GM12872 (cell line): Measurements from ENCODE around the gene TRIP13.

ENCODE experiments used
- CTCF ChIP-seq: IDR thresholded peaks from 3 replicates; pipeline ENCODE4 v1.5.1; 2011; ENCODE audit warnings: low read depth, mild to moderate bottlenecking, low read length, moderate library complexity; ENCODE audit not compliant: insufficient read depth

The TRIP13 gene

GRCh38 chr5:893711-894110, 1.0 kb downstream of the TRIP13 start:
- no peak for TF ChIP-seq CTCF

GRCh38 chr5:900781-901180, 8.1 kb downstream of the TRIP13 start:
- no peak for TF ChIP-seq CTCF

- no peak for TF ChIP-seq CTCF
Observed at GRCh38 chr5:902129-902916, 9.6 kb downstream of the TRIP13 start.

- no peak for TF ChIP-seq CTCF
Observed at GRCh38 chr5:903756-904096, 11.0 kb downstream of the TRIP13 start.

- no peak for TF ChIP-seq CTCF
Observed at GRCh38 chr5:905139-905642, 12.5 kb downstream of the TRIP13 start.

- TF ChIP-seq CTCF, result no peak
Observed at GRCh38 chr5:907366-907910, 14.8 kb downstream of the TRIP13 start.

GRCh38 chr5:908172-908571, 15.5 kb downstream of the TRIP13 start:
- TF ChIP-seq CTCF, result no peak
